Embryonic facial prominence (tissue), 1 donor: ENCODE results near the gene SPTBN5.

Experiments used
- DNase-seq: peaks from one replicate; pipeline ENCODE4 v3.0.0-alpha.2; 2016; ENCODE audit errors: extremely low spot score

SPTBN5 gene

GRCh38 chr15:41893422-41894250 is at the start of gene SPTBN5:
TSS of gene SPTBN5 (minus strand) at chr15:41894053. CDS start at chr15:41893497, 556 bp downstream.
- DNase-seq: no peak

GRCh38 chr15:41942886-41943285 is 49.0 kb upstream of the SPTBN5 start:
- no peak for DNase-seq

GRCh38 chr15:41941644-41942415 is 48.0 kb upstream of the SPTBN5 start:
- DNase-seq: no peak

- no peak for DNase-seq
These were observed 46.6 kb upstream of the SPTBN5 start for GRCh38 chr15:41940441-41940857.

GRCh38 chr15:41939986-41940385 is 46.1 kb upstream of the SPTBN5 start:
- DNase-seq: no peak

- DNase-seq: no peak
These were observed 43.7 kb upstream of the SPTBN5 start for GRCh38 chr15:41937568-41937923.

- DNase-seq: no peak
These were observed 43.1 kb upstream of the SPTBN5 start for GRCh38 chr15:41936649-41937567.

- DNase-seq: no peak
These were observed 42.3 kb upstream of the SPTBN5 start for GRCh38 chr15:41936155-41936554.

- DNase-seq: no peak
These were observed 41.7 kb upstream of the SPTBN5 start for GRCh38 chr15:41935566-41936020.

- DNase-seq: no peak
These were observed 41.0 kb upstream of the SPTBN5 start for GRCh38 chr15:41934843-41935242.

- no peak for DNase-seq
These were observed 39.9 kb upstream of the SPTBN5 start for GRCh38 chr15:41933771-41934170.

- DNase-seq: no peak
These were observed 39.5 kb upstream of the SPTBN5 start for GRCh38 chr15:41933326-41933725.

- DNase-seq: no peak
These were observed 38.8 kb upstream of the SPTBN5 start for GRCh38 chr15:41932511-41933289.

- no peak for DNase-seq
These were observed 38.2 kb upstream of the SPTBN5 start for GRCh38 chr15:41932101-41932500.

- DNase-seq: no peak
These were observed 37.0 kb upstream of the SPTBN5 start for GRCh38 chr15:41930867-41931222.

- DNase-seq: no peak
These were observed 36.5 kb upstream of the SPTBN5 start for GRCh38 chr15:41930221-41930866.

GRCh38 chr15:41928637-41929620 is 35.1 kb upstream of the SPTBN5 start:
- no peak for DNase-seq

- no peak for DNase-seq
These were observed 34.2 kb upstream of the SPTBN5 start for GRCh38 chr15:41928100-41928499.

- no peak for DNase-seq
These were observed 33.7 kb upstream of the SPTBN5 start for GRCh38 chr15:41927536-41927935.
